GM18907 (cell line): ENCODE data around the gene STXBP1.

Source experiments
- ATAC-seq: cut with Tn5 transposase; IDR thresholded peaks from one replicate; pipeline ENCODE4 v1.9.1; 2021; ENCODE audit warnings: mild to moderate bottlenecking, moderate library complexity; ENCODE audit not compliant: unreplicated experiment

The STXBP1 gene

GRCh38 chr9:127731938-127732337, 119.9 kb downstream of the STXBP1 start:
- no peak for ATAC-seq

GRCh38 chr9:127732444-127732843, 120.4 kb downstream of the STXBP1 start:
- no peak for ATAC-seq

- no peak for ATAC-seq
These were observed 121.5 kb downstream of the STXBP1 start for GRCh38 chr9:127733614-127734013.

- no peak for ATAC-seq
These were observed 122.2 kb downstream of the STXBP1 start for GRCh38 chr9:127734247-127734746.

- peak; percentile 81 for ATAC-seq
These were observed 122.9 kb downstream of the STXBP1 start, which contains the start of gene TOR2A for GRCh38 chr9:127734747-127735529. TSS of gene TOR2A (minus strand) at chr9:127735294. CDS start at chr9:127735270, 24 bp downstream.

- no peak for ATAC-seq
These were observed 123.6 kb downstream of the STXBP1 start for GRCh38 chr9:127735530-127736185.

GRCh38 chr9:127738666-127739065, 126.6 kb downstream of the STXBP1 start:
- ATAC-seq, result no peak

GRCh38 chr9:127739614-127740330, 127.7 kb downstream of the STXBP1 start:
- no peak for ATAC-seq

GRCh38 chr9:127741831-127742434, 129.9 kb downstream of the STXBP1 start:
- ATAC-seq, result no peak
